T-helper 2 cell treated with Interferon-gamma antibody and Interleukin-4, amounts not matched to agents 5 μg/mL and 100 μg/mL, for 36 hours (primary cell): ENCODE results near the gene MSMB.

ENCODE experiments used
- DNase-seq: peaks from one replicate; pipeline ENCODE4 v3.0.0; 2021; ENCODE audit warnings: low spot score
- H3K27ac Mint-ChIP-seq: one replicate; pipeline ENCODE4 v1.8.0; 2021; ENCODE audit warnings: mild to moderate bottlenecking, mixed read lengths
- H3K27me3 Mint-ChIP-seq: one replicate; pipeline ENCODE4 v1.8.0; 2021; ENCODE audit warnings: low read depth, mixed read lengths
- H3K36me3 Mint-ChIP-seq: one replicate; pipeline ENCODE4 v1.8.0; 2021; ENCODE audit warnings: low read depth, mixed read lengths
- H3K4me1 Mint-ChIP-seq: one replicate; pipeline ENCODE4 v1.8.0; 2021; ENCODE audit warnings: low read depth, mixed read lengths
- H3K4me3 Mint-ChIP-seq: one replicate; pipeline ENCODE4 v1.8.0; 2022; ENCODE audit warnings: mild to moderate bottlenecking, moderate library complexity, mixed read lengths
- H3K9me3 Mint-ChIP-seq: one replicate; pipeline ENCODE4 v1.8.0; 2021; ENCODE audit warnings: mixed read lengths

The MSMB gene

DNA sequence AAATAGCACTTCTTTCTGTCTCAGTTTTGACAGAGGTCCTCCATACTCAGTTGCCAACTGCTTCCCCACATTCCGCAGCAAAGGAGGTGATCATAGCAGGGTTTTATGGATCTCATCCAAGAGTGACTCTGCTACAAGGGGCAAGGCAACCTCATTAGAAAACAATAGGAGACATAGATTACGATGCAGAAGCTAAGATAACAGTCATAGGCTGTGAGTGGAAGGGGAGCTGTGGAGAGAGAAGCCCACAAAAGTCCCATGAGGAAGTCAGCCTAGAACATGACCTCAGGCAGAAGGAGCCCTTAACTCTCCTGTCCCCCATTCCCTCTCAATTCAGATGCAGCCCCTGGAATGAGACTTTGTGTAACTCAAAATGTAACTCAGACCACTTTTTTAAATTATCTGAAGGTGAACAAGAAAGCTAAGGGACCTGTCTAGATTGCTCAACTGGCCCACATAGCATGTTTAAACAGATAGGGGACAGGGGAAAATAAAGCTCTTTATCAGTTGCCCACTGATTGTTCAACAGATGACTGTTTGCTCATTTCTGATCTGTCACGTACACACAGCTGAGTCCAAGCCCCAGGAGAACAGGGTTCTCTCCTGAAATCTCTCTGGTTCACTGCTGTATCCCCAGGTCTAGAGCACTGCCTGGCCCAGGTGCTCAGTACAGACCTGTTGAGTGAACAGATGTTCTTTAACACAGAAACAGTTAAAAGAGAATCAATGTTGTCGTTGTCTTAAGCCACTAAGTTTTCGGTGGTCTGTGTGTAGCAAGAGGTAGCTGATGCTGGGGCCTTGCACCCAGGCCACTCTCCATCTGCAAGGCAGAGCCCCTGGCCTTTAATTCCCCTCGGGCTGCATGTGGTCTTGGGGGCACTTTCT is 14.2 kb downstream of the MSMB start:
- Mint-ChIP-seq H3K27ac (no peak overlapping the region), H3K4me1 (peaks cover 29% of the 10 kb centered on the region), H3K9me3 (no peaks in the 10 kb centered on the region), H3K4me3 (peak overlapping the region; percentile 12), H3K27me3 (no peaks in the 10 kb centered on the region), H3K36me3 (peaks cover 11% of the 10 kb centered on the region)
- DNase-seq: no peak

DNA sequence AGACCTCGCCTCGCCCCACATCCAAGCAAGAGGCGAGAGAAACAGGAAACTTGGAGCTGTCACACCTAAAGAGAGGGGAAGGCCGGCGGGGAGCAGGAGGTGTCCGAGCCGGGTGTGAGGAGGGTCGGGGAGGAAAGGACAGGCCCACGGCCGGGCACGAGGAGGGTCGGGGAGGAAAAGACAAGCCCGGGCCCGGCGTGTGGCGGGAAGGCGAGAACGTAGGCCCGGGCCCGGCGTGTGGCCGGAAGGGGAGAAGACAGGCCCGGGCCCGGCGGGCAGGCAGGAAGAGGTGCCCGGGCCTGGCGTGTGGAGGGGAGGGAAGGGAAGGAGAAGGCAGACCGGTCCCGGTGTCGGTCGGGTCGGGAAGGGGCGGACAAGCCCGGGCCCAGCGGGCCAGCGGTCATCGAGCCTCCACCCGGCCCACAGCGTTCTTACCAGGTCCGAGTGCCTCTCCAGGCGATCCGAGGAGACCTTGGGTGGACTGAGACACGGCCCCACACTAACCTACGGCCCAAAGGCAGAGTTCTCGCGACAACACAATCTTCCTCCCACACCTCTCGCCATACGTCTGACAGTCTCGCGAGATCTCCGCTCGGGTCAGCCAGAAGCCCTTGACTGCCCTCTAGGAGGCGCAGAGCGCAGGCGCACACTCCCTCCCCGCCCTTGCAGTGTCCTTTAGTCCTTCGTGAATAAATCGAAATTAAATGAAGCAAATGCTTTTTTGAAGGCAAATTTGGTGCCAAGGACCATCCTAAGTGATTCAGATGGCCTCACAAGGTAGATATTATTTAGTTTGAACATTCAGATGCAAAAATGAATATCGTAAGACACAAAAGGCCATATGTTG is 15.8 kb downstream of the MSMB start, which contains the start of gene NCOA4:
NCOA4 (minus strand) TSS at position 533 of the 847 bp plus-strand sequence. CDS start 13,943 bp downstream, outside the sequence.
- no peaks in the 10 kb centered on the region for H3K9me3 Mint-ChIP-seq
- H3K4me1 Mint-ChIP-seq: peaks cover 36% of the 10 kb centered on the region
- H3K4me3 Mint-ChIP-seq: peak within 1 kb of the TSS; percentile 99
- peak; percentile 95 for DNase-seq
- H3K27me3 Mint-ChIP-seq: no peaks in the 10 kb centered on the region
- H3K36me3 Mint-ChIP-seq: peaks cover 15% of the 10 kb centered on the region
- H3K27ac Mint-ChIP-seq: peak within 1 kb of the TSS; percentile 97

DNA sequence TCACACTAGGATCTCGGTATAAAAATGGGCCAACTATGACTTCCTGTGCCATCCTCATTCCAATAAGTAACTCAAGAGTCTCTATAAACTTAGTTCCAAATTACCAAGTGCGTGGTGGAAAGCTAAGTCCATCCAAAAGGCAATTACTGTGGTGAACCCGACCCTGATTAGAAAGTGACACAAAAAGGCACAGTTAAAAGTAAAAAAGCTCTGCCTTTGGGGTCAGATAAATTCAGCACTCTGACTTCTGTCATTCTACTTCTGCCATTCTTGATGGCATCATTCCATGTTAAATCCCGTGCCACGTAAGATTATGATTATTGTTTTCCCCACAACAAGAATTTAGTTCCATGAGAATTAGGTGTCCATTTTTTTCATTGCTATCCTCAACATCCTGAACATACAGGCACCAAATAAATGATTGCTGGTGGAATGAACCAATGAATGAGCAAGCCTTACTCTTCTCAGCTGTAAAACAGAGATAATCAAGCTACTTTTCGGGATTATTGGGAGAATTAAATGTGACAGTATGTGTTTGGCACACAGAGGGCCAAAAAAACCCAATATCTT is 16.5 kb downstream of the MSMB start:
- no peak for DNase-seq
- Mint-ChIP-seq H3K4me1 (peaks cover 38% of the 10 kb centered on the region), H3K27ac (peak overlapping the region; percentile 97), H3K9me3 (no peaks in the 10 kb centered on the region), H3K36me3 (peaks cover 15% of the 10 kb centered on the region), H3K27me3 (no peaks in the 10 kb centered on the region), H3K4me3 (peak overlapping the region; percentile 99)

DNA sequence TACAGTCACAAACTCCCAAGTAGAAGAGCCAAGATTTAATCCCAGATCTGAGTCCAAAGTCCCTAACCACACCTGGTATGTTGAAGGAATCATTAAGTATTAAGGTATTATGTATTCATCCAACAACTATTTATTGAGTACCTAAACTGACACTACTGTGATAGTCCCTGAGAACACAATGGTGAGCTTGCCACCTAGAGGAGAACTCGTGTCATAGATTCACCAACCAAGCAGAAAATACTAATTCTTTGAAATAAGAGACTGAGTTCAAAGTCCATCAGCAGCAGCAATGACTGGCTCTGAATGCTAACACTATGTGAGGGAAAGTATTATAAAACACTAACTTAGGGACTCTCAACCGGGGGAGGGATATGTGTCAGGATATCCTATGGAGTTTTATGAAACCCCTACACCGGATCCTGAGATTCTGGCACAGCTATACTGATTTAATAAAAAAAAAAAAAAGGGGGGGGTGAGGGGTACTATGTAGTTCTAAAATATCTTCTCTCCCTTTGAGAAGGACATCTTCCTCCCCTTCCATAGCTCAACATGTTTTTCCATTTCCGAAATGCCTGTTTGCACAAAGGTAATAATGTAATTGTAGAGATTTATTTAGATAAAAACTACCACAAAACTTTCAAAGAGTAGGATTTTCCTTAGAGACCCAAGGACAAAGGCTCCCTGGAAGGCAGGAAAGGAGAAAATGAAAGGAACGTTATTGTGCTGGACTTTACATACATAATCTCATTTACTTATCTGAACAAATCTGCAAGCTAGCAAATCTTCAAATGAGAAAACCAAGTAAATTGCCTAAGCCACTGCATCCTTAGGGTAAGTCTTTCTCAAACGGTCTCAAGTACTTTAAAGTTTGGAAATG is 17.2 kb downstream of the MSMB start:
- DNase-seq: peak; percentile 25
- H3K27ac Mint-ChIP-seq: peak overlapping the region; percentile 97

DNA sequence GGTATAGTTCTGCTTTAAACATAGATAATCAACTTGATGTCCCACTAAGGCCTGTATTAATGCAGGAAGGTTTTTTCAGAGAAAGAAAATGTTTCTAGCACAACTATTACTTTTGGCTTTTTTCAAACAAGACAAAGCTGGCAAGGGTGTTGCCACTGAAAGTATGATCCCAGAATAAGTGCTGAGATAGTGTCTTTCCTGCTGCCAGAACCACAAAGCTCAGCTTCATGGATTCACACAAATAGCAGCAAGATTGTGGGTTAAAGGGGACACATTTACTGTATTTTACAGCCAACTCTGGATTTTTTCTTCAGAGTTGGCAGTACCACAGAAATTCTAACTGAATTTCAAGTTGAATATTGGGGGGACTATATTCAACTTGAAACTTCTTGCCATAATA is 20.0 kb downstream of the MSMB start:
- Mint-ChIP-seq H3K27ac (no peak overlapping the region), H3K27me3 (no peaks in the 10 kb centered on the region), H3K4me1 (peaks cover 55% of the 10 kb centered on the region), H3K9me3 (no peaks in the 10 kb centered on the region), H3K4me3 (no peak overlapping the region), H3K36me3 (peaks cover 21% of the 10 kb centered on the region)
- no peak for DNase-seq

More for the DNA sequence above, 17.2 kb downstream of the MSMB start:
- Mint-ChIP-seq H3K36me3 (peaks cover 15% of the 10 kb centered on the region), H3K9me3 (no peaks in the 10 kb centered on the region), H3K4me3 (peak overlapping the region; percentile 99), H3K27me3 (no peaks in the 10 kb centered on the region), H3K4me1 (peaks cover 44% of the 10 kb centered on the region)

DNA sequence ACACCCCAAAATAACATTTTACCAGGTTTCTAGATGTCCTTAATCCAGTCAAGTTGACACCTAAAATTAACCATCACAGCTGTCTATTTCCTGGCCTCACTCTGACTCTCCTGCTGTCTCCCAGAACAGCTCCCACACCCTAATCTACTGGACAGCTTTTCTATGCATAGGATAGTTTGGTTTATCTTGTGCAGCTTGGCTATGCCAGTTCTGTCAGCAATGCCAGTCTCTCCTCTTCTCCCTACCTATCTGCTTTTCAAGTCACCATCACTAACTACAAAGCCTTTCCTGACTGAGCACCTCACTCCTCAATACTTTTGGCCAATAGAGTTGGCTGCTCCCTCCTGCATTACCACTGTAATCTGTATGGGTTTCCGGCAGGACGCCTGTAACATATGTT is 20.7 kb downstream of the MSMB start:
- Mint-ChIP-seq H3K4me1 (peaks cover 55% of the 10 kb centered on the region), H3K36me3 (peaks cover 19% of the 10 kb centered on the region), H3K9me3 (no peaks in the 10 kb centered on the region), H3K4me3 (no peak overlapping the region), H3K27ac (no peak overlapping the region), H3K27me3 (no peaks in the 10 kb centered on the region)
- DNase-seq: no peak

DNA sequence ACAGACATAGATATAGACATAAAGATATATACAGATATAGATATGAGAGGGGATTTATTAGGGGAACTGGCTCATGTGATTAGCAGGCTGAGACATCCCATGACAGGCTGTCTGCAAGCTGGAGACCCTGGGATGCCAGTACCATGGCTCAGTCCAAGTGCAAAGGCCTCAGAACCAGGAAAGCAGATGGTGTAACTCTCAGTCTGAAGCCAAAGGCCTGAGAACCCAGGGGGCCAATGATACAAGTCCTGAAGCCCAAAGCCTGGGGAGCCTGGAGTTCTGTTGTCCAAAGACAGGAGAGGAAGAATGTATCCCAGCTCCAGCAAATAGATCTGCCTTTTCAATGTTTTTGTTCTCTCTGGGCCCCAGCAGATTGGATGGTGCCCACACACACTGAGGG is 21.1 kb downstream of the MSMB start:
- DNase-seq: no peak
- H3K27me3 Mint-ChIP-seq: no peaks in the 10 kb centered on the region
- peaks cover 19% of the 10 kb centered on the region for H3K36me3 Mint-ChIP-seq
- H3K4me1 Mint-ChIP-seq: peaks cover 59% of the 10 kb centered on the region
- H3K4me3 Mint-ChIP-seq: no peak overlapping the region
- H3K9me3 Mint-ChIP-seq: no peaks in the 10 kb centered on the region
- no peak overlapping the region for H3K27ac Mint-ChIP-seq

DNA sequence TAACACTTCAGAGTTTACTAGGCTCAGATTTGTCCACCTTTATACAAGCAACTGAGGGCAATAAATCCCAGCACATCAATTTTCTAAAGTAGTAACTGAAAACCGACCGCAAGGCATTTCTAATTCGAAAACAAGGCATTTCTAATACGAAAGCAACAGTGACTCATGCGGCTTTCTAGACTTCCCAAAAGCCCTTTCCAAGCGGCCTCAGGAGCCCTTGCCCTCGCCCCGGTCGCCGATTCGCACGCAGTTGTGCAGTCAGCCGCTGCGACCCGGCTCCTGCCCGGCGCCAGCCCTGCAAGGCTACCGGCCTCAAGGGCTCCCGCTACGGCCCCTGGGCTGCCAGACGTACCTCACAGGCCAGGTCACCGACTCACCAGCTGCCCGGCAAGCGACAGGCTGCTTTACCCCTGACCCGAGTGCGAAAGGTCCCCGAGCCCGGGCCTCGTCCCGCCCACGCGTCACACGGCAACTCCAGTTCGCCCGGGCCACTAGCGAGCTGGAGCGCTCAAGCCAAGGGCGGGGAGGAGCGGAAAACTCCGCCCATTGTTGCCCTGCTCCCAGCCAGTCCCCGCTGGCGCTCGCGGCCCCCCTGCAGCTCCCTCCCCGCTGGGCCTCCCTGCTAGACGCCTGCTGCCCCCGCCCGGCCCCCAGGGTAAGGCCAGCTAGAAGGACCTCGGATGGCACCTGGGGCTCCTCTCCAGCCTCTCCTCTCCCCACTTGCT is 22.9 kb downstream of the MSMB start:
- Mint-ChIP-seq H3K36me3 (peaks cover 17% of the 10 kb centered on the region), H3K4me1 (peaks cover 58% of the 10 kb centered on the region), H3K27ac (peak overlapping the region; percentile 80), H3K4me3 (peak overlapping the region; percentile 80), H3K27me3 (no peaks in the 10 kb centered on the region), H3K9me3 (no peaks in the 10 kb centered on the region)
- DNase-seq: peak; percentile 90

DNA sequence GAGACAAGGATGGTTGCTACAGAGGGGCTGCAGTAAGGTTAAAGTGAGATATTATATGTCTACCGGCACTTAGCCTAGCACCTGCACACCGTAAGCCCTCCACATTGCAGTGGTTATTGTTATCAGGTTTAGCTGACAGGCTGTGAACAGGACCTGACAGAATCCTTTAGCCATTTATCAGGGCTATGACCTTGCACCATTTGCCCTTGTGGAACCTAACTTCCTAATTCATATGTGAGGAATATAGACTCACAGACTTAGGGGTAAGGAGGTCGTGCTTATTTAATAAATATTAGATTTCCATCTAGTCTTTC is 25.8 kb downstream of the MSMB start:
- peaks cover 21% of the 10 kb centered on the region for H3K36me3 Mint-ChIP-seq
- H3K9me3 Mint-ChIP-seq: no peaks in the 10 kb centered on the region
- H3K4me1 Mint-ChIP-seq: peaks cover 49% of the 10 kb centered on the region
- DNase-seq: no peak
- no peak overlapping the region for H3K27ac Mint-ChIP-seq
- H3K27me3 Mint-ChIP-seq: no peaks in the 10 kb centered on the region
- H3K4me3 Mint-ChIP-seq: no peak overlapping the region

DNA sequence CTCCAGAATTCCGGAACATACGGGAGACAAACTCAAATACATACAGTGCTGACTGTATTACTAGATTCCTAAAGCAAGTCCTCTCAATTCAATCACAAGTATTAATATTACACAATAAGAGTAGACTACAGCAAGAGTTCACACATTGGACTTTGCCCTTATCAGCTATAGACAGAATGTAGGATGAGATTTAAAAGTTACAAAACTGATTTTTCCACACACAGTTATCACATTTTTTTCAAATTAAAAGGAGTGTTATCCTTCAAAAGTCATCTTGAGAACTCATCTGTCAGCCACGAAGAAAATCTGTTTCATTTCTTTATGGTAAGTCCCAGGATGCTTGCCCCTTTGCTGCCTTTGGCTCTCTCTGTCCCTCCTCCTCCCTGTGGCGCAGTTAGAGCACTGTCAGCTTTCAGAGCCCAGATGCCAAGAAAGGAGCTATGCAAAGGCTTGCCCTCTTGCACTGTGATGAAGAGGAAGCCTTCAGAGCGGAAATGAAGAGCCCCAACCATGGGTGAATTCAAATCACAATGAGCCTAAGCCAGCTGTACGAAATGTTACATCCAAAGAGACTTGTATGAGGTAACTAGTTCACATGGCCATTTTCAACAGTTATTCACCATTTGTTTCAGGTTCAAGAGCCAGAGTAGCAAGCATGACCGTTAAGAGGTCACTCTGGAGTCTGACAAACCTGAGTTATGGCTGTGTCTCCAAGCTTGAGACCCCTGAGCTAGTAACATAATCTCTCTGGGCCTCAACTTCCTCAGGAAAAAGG is 26.3 kb downstream of the MSMB start:
- Mint-ChIP-seq H3K27me3 (no peaks in the 10 kb centered on the region), H3K4me1 (peaks cover 49% of the 10 kb centered on the region), H3K27ac (no peak overlapping the region), H3K9me3 (no peaks in the 10 kb centered on the region), H3K4me3 (peak overlapping the region; percentile 4), H3K36me3 (peaks cover 24% of the 10 kb centered on the region)
- DNase-seq: no peak

DNA sequence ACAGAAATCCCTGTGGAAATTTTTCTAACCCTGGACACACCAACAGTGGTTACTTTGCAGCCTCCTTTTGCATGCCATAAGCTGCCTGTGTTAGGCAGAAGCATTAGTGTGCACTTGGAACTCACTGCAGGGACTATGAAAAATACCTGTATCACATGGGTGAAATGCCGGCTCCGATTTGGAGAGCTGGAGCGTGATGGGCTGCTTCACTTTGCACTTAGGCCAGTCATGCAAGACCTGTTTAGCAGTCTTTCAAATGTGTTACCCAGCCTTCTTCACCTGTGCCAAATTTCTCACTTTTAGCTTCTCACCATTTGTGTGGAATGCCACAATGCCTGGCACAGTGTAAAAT is 26.9 kb downstream of the MSMB start:
- Mint-ChIP-seq H3K4me1 (peaks cover 43% of the 10 kb centered on the region), H3K27ac (no peak overlapping the region), H3K36me3 (peaks cover 30% of the 10 kb centered on the region)

DNA sequence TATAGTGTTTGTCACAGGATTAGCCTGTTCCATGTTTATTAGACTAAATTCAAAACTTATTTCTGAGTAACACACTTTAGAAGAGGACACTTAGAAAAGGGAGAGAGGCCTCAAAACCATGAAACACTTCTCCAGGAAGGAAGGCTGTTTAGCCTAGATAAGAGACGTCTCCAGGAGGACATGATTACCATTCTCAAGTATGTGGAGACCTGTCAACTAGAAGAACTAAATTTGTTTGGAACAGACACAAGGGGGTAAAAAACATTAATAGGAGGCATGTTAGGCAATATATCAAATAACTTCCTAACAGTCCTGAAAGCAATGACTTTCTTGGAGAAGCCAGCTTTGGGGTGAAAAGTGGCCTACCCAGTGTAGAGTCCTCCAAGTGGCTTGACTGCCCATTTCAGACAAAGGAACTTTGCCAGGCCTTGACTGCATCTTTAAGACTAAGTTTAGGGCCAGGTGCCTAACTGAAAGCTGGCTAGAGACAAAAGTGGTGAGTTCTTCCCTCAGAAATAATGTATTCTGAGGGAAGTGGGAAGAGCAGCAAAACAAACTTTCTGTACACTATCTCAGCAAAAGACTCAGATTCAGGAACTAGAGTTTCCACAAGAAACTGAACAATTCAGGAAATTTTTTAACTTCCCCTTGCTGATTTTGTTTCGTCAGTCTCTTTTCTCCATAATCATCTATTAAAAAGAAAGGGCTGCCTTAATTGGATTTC is 27.5 kb downstream of the MSMB start:
- DNase-seq: no peak
- H3K27ac Mint-ChIP-seq: no peak overlapping the region
- peaks cover 30% of the 10 kb centered on the region for H3K36me3 Mint-ChIP-seq
- H3K9me3 Mint-ChIP-seq: no peaks in the 10 kb centered on the region
- no peaks in the 10 kb centered on the region for H3K27me3 Mint-ChIP-seq
- H3K4me1 Mint-ChIP-seq: peaks cover 38% of the 10 kb centered on the region
- H3K4me3 Mint-ChIP-seq: no peak overlapping the region

More for the DNA sequence above, 26.9 kb downstream of the MSMB start:
- no peak for DNase-seq
- Mint-ChIP-seq H3K9me3 (no peaks in the 10 kb centered on the region), H3K27me3 (no peaks in the 10 kb centered on the region), H3K4me3 (no peak overlapping the region)
